Measurements from ENCODE around the gene ANK3. TPM values are rescaled to one million over a fixed set of nuclear protein-coding genes. Genes with fewer than 3 reads are reported as not detected.

ANK3 gene
- total RNA-seq, 2 donors from 2014 or later = 46.0 to 47.8 TPM

- Histone ChIP-seq H3K27me3 (replicated peaks; ENCODE audit: insufficient read depth) (no peaks in the 10 kb centered on the region), H3K9me3 (no peaks in the 10 kb centered on the region), H3K4me1 (replicated peaks) (no peaks in the 10 kb centered on the region), H3K4me3 (no peak overlapping the region), H3K36me3 (no peaks in the 10 kb centered on the region), H3K27ac (no peak overlapping the region)
- no peak for DNase-seq (ENCODE audit: low spot score)
- no peak for TF ChIP-seq POLR2AphosphoS5 (IDR thresholded peaks at IDR 0.05)
- no peak for TF ChIP-seq POLR2A (IDR thresholded peaks at IDR 0.05)
- no peak for TF ChIP-seq CTCF (IDR thresholded peaks at IDR 0.05)
- intact Hi-C loops (cut with DNase I) = no loop called here
- WGBS = 68% methylated on average over 12 of the region's 12 CpGs
Observed at GRCh38 chr10:60414877-60415585, 25.4 kb upstream of the ANK3 start.

GRCh38 chr10:60414111-60414510 lies 24.4 kb upstream of the ANK3 start:
- DNase-seq (ENCODE audit: low spot score) = no peak
- WGBS = 97% methylated on average over 2 of the region's 2 CpGs
- TF ChIP-seq CTCF (IDR thresholded peaks at IDR 0.05) (no peak), POLR2AphosphoS5 (IDR thresholded peaks at IDR 0.05) (no peak), POLR2A (IDR thresholded peaks at IDR 0.05) (no peak)

GRCh38 chr10:60413306-60414012 lies 23.8 kb upstream of the ANK3 start:
- WGBS = 79% methylated on average over 2 of the region's 2 CpGs
- H3K27me3 ChIP-seq (replicated peaks; ENCODE audit: insufficient read depth) = no peaks in the 10 kb centered on the region

More at GRCh38 chr10:60414111-60414510, 24.4 kb upstream of the ANK3 start:
- Histone ChIP-seq H3K27me3 (replicated peaks; ENCODE audit: insufficient read depth) (no peaks in the 10 kb centered on the region), H3K27ac (no peak overlapping the region), H3K36me3 (no peaks in the 10 kb centered on the region), H3K4me3 (no peak overlapping the region), H3K4me1 (replicated peaks) (no peaks in the 10 kb centered on the region), H3K9me3 (no peaks in the 10 kb centered on the region)
- intact Hi-C loops (cut with DNase I) = no loop called here

GRCh38 chr10:60410970-60411369 lies 21.3 kb upstream of the ANK3 start:
- Histone ChIP-seq H3K36me3 (no peaks in the 10 kb centered on the region), H3K27ac (no peak overlapping the region), H3K9me3 (no peaks in the 10 kb centered on the region), H3K4me3 (no peak overlapping the region), H3K4me1 (replicated peaks) (no peaks in the 10 kb centered on the region), H3K27me3 (replicated peaks; ENCODE audit: insufficient read depth) (no peaks in the 10 kb centered on the region)
- TF ChIP-seq POLR2AphosphoS5 (IDR thresholded peaks at IDR 0.05) (no peak), POLR2A (IDR thresholded peaks at IDR 0.05) (no peak)
- intact Hi-C loops (cut with DNase I) = no loop called here
- no peak for DNase-seq (ENCODE audit: low spot score)
- WGBS = 91% methylated on average over 3 of the region's 3 CpGs

More at GRCh38 chr10:60413306-60414012, 23.8 kb upstream of the ANK3 start:
- DNase-seq (ENCODE audit: low spot score) = no peak
- Histone ChIP-seq H3K4me3 (no peak overlapping the region), H3K27ac (no peak overlapping the region), H3K4me1 (replicated peaks) (no peaks in the 10 kb centered on the region), H3K9me3 (no peaks in the 10 kb centered on the region), H3K36me3 (no peaks in the 10 kb centered on the region)
- TF ChIP-seq POLR2AphosphoS5 (IDR thresholded peaks at IDR 0.05) (no peak), POLR2A (IDR thresholded peaks at IDR 0.05) (no peak), CTCF (IDR thresholded peaks at IDR 0.05) (no peak)
- intact Hi-C loops (cut with DNase I) = no loop called here

- Histone ChIP-seq H3K27me3 (replicated peaks; ENCODE audit: insufficient read depth) (no peaks in the 10 kb centered on the region), H3K27ac (no peak overlapping the region), H3K4me1 (replicated peaks) (no peaks in the 10 kb centered on the region), H3K9me3 (no peaks in the 10 kb centered on the region), H3K4me3 (no peak overlapping the region), H3K36me3 (no peaks in the 10 kb centered on the region)
- intact Hi-C loops (cut with DNase I) = no loop called here
- DNase-seq (ENCODE audit: low spot score) = no peak
- WGBS = 93% methylated on average over 2 of the region's 2 CpGs
- TF ChIP-seq POLR2AphosphoS5 (IDR thresholded peaks at IDR 0.05) = no peak
- TF ChIP-seq POLR2A (IDR thresholded peaks at IDR 0.05) = no peak
- TF ChIP-seq CTCF (IDR thresholded peaks at IDR 0.05) = no peak
Observed at GRCh38 chr10:60409202-60409601, 19.5 kb upstream of the ANK3 start.
